ENCODE data around the gene PATE2. TPM values are rescaled to one million over a fixed set of nuclear protein-coding genes. Genes with fewer than 3 reads are reported as not detected.

PATE2 gene
- total RNA-seq, 2 experiments from 2014 or later = not detected

- Mint-ChIP-seq H3K4me1 (no peaks in the 10 kb centered on the region), H3K9me3 (no peaks in the 10 kb centered on the region), H3K27me3 (peaks cover 26% of the 10 kb centered on the region), H3K4me3 (no peak overlapping the region), H3K27ac (no peak overlapping the region), H3K36me3 (no peaks in the 10 kb centered on the region)
- DNase-seq (no peak), ATAC-seq (ENCODE audit: low read depth) (no peak)
- POLR2A ChIA-PET = no interaction called here
These were observed 15.1 kb downstream of the PATE2 start for GRCh38 chr11:125763483-125763882.

- no peaks in the 10 kb centered on the region for H3K4me1 Mint-ChIP-seq
These were observed 16.2 kb downstream of the PATE2 start for GRCh38 chr11:125762445-125762844.

GRCh38 chr11:125756050-125756449 lies 22.6 kb downstream of the PATE2 start:
- Mint-ChIP-seq H3K36me3 (no peaks in the 10 kb centered on the region), H3K4me3 (no peak overlapping the region), H3K4me1 (no peaks in the 10 kb centered on the region), H3K27ac (no peak overlapping the region), H3K9me3 (no peaks in the 10 kb centered on the region), H3K27me3 (peaks cover 6% of the 10 kb centered on the region)
- ATAC-seq (ENCODE audit: low read depth) (no peak), DNase-seq (no peak)
- POLR2A ChIA-PET = no interaction called here

More at GRCh38 chr11:125762445-125762844, 16.2 kb downstream of the PATE2 start:
- Mint-ChIP-seq H3K4me3 (no peak overlapping the region), H3K27ac (no peak overlapping the region), H3K9me3 (no peaks in the 10 kb centered on the region), H3K27me3 (peaks cover 18% of the 10 kb centered on the region), H3K36me3 (no peaks in the 10 kb centered on the region)
- POLR2A ChIA-PET = no interaction called here
- ATAC-seq (ENCODE audit: low read depth) = no peak
- DNase-seq = no peak

- no peaks in the 10 kb centered on the region for H3K4me1 Mint-ChIP-seq
- H3K27ac Mint-ChIP-seq = no peak overlapping the region
- ATAC-seq (ENCODE audit: low read depth) = no peak
- H3K27me3 Mint-ChIP-seq = peaks cover 3% of the 10 kb centered on the region
- H3K9me3 Mint-ChIP-seq = no peaks in the 10 kb centered on the region
- H3K36me3 Mint-ChIP-seq = no peaks in the 10 kb centered on the region
- DNase-seq = no peak
- H3K4me3 Mint-ChIP-seq = no peak overlapping the region
- POLR2A ChIA-PET = no interaction called here
These were observed 28.0 kb downstream of the PATE2 start for GRCh38 chr11:125750629-125751028.

- Mint-ChIP-seq H3K27me3 (peaks cover 16% of the 10 kb centered on the region), H3K36me3 (no peaks in the 10 kb centered on the region), H3K4me3 (no peak within 1 kb of the TSS), H3K9me3 (no peaks in the 10 kb centered on the region), H3K4me1 (no peaks in the 10 kb centered on the region), H3K27ac (no peak within 1 kb of the TSS)
- POLR2A ChIA-PET = no interaction called here
- DNase-seq (no peak), ATAC-seq (ENCODE audit: low read depth) (no peak)
These were observed 32.6 kb downstream of the PATE2 start, which contains the start of gene PATE1 for GRCh38 chr11:125745979-125746378. Gene PATE1, plus strand, starts transcription at chr11:125746279. Its CDS starts 26 bp downstream, at chr11:125746305.

- peaks cover 15% of the 10 kb centered on the region for H3K27me3 Mint-ChIP-seq
- H3K36me3 Mint-ChIP-seq = no peaks in the 10 kb centered on the region
- POLR2A ChIA-PET = no interaction called here
- H3K9me3 Mint-ChIP-seq = no peaks in the 10 kb centered on the region
- no peaks in the 10 kb centered on the region for H3K4me1 Mint-ChIP-seq
- no peak overlapping the region for H3K27ac Mint-ChIP-seq
- H3K4me3 Mint-ChIP-seq = no peak overlapping the region
- no peak for DNase-seq
- no peak for ATAC-seq (ENCODE audit: low read depth)
These were observed 34.9 kb downstream of the PATE2 start for GRCh38 chr11:125743681-125744080.

- DNase-seq (no peak), ATAC-seq (ENCODE audit: low read depth) (no peak)
- POLR2A ChIA-PET = no interaction called here
- no peak overlapping the region for H3K27ac Mint-ChIP-seq
- no peaks in the 10 kb centered on the region for H3K36me3 Mint-ChIP-seq
- H3K4me3 Mint-ChIP-seq = no peak overlapping the region
- peaks cover 26% of the 10 kb centered on the region for H3K27me3 Mint-ChIP-seq
- H3K4me1 Mint-ChIP-seq = no peaks in the 10 kb centered on the region
- H3K9me3 Mint-ChIP-seq = no peaks in the 10 kb centered on the region
These were observed 38.0 kb downstream of the PATE2 start for GRCh38 chr11:125740617-125741016.

- no peak for ATAC-seq (ENCODE audit: low read depth)
- no peak overlapping the region for H3K27ac Mint-ChIP-seq
These were observed 49.7 kb downstream of the PATE2 start for GRCh38 chr11:125728969-125729368.

More at GRCh38 chr11:125728969-125729368, 49.7 kb downstream of the PATE2 start:
- Mint-ChIP-seq H3K4me1 (peaks cover 1% of the 10 kb centered on the region), H3K27me3 (peaks cover 20% of the 10 kb centered on the region), H3K4me3 (no peak overlapping the region), H3K36me3 (no peaks in the 10 kb centered on the region), H3K9me3 (no peaks in the 10 kb centered on the region)
- DNase-seq = no peak
- POLR2A ChIA-PET = interaction anchor here (0.6 kb wide), 1 partner anchor 212 kb away, joined by 3 read pairs; no protein-coding TSS in a partner anchor

Other genes with a start within 250 kb of the PATE2 start
- gene EI24, start 209.4 kb downstream of the PATE2 start, total RNA-seq = 10 to 100 TPM; 39.0 to 39.2 TPM
- 10 to 100 TPM; 86.1 to 86.7 TPM for gene STT3A, start 186.0 kb downstream of the PATE2 start, total RNA-seq
- 10 to 100 TPM; 61.5 to 66.9 TPM for gene CHEK1, start 153.7 kb downstream of the PATE2 start, total RNA-seq
- not detected for gene ACRV1, start 98.0 kb downstream of the PATE2 start, total RNA-seq
- not detected for gene PATE1, start 32.5 kb downstream of the PATE2 start, total RNA-seq
- not detected for gene PATE3, start 9.3 kb upstream of the PATE2 start, total RNA-seq
- not detected for gene PATE4, start 54.5 kb upstream of the PATE2 start, total RNA-seq
- 10 to 100 TPM in 1 of 2 experiments, 1 to 10 TPM in 1; 9.6 to 10.4 TPM for gene HYLS1, start 108.8 kb upstream of the PATE2 start, total RNA-seq
- gene PUS3, start 124.4 kb upstream of the PATE2 start, total RNA-seq = 10 to 100 TPM; 10.1 to 10.9 TPM
- not detected for gene DDX25, start 125.7 kb upstream of the PATE2 start, total RNA-seq
- gene VSIG10L2, start 167.2 kb upstream of the PATE2 start, total RNA-seq = not detected